Activated CD8-positive, alpha-beta memory T cell treated with anti-CD3 and anti-CD28 coated beads, Interleukin-2, amount 50 U/mL, for 1 hour (primary cell): ENCODE measurements around the gene STRIP1.
"Not testable (repeated sequence)": the region's sequence is repeated elsewhere in the genome, so short reads cannot be mapped to it uniquely, and the experiment has no call there.

Experiments used
- DNase-seq: peaks from one replicate; pipeline ENCODE4 v3.0.0-alpha.2; 2020; ENCODE audit errors: extremely low read depth

The STRIP1 gene

DNA sequence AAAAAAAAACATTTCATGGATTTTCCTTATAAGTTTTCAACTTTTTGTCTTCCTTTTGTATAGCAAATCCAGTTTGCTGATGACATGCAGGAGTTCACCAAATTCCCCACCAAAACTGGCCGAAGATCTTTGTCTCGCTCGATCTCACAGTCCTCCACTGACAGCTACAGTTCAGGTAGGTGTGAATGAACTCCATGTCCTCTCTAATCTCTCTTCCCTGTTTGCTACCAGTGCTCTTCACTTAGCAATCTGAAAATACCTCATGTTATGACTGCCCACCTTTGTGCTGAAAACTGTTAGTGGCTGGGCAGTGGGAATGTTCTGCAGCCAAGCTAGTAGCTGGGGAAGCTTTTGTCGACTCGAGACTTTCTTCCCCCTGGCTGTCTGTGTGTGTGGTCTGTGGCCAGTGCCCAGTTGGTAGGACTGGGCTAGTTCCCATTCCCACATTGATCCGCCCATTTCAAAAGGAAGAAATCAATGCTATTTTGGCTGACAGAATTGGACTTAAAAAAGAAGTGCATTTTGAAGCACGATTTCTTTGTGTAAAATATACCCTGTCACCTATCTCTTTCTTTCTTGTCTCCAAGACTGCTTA, 25.4 kb upstream of the STRIP1 start:
- no peak for DNase-seq

DNA sequence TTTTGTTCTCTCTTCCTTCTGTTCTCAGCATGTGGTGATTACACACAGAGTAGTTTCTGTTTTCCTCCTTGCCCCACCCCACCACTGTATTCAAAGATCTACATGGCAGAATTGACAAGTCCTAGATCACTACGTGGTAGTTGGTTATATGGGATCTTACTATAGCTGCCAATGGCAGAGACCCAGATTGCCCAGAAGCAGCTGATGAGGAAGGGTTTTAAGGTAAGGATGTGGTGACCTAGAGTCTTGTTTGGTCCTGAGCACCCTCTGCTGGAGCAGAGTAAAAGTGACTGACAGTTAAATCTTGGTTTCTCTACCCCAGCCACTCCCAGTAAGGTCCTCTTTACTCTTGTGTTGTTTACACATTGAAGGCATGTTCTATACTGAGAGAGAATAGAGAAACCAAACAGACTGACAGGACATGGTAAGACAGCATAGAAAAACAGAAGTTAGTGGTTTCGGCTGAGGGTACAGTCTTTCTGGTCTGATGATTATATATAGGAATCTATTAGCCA, 22.8 kb upstream of the STRIP1 start:
- DNase-seq = no peak

DNA sequence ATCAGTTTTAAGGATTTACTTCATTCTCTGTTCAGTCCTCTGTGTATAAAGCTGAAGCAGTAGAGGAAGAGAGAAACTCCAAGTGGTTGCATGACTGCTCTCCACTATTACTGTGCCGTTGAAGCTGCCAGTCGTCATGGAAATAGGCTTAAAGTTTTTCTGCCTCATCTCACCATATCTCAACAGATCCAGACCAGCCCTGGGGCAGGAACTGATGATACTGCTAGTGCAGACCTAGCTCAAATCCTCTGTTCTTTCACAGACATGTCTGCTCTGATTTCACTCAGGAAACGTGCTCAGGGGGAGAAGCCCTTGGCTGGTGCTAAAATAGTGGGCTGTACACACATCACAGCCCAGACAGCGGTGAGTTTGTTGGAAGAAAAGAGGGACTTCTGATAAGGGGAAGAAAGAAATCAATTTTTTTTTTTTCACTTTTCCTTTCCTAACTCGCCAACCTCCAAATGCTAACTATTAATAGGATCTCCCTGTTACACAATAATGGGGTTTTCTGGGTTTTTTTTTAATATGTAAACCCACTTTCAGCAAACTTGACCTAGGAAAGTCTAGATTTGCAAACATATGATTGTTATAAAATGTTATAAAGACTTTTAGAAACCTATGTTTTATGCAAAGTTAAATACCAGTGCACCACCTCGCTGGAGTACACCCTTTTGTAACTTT, 22.2 kb upstream of the STRIP1 start:
- no peak for DNase-seq

DNA sequence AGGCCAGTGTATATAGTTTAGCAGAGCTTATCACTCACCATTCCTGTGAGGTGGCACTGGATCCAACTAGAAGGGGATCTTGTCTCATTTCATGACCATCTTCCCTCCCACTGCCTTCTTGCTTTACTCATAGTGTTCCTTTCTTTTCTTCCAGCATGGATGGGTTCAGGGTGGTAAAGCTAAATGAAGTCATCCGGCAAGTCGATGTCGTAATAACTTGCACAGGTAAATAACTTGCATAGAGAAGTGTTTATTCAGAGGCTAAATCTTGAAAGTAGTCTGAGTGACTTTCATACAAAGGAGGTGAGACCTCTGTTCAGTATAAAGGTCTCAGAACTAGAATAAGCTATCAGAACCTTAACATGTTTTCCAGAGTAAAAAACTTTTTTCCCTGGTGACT, 16.6 kb upstream of the STRIP1 start:
- DNase-seq = no peak

DNA sequence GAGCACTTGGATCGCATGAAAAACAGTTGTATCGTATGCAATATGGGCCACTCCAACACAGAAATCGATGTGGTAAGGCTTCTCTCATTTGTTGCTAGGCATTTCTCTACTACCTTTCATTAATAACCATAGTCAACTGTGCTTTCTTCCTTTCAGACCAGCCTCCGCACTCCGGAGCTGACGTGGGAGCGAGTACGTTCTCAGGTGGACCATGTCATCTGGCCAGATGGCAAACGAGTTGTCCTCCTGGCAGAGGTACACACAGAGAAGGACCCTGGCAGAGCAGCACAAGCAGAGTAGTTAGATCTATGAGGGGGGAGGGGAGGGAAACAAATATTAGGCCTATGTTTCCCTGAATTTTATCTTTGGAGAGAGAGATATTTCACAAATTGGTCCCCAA, 16.0 kb upstream of the STRIP1 start:
- no peak for DNase-seq

DNA sequence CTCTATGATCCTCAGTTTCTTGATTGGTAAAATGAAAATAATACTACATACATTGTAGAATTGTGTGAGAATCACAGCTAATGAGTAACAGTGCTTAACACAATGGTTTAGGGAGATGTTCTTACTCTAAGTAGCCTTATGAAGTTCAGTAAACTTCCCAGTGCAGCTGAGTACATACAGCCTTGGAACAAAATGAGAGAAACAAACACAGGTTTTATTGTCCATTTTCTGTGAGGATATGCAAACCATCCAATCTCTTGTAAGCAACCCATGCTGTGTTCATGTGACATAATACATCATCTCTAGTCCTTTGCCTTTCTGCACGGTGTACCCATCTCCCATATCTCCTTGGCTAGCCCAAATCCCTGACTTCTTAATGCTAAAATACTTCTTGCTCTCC, 14.7 kb upstream of the STRIP1 start:
- DNase-seq = no peak

DNA sequence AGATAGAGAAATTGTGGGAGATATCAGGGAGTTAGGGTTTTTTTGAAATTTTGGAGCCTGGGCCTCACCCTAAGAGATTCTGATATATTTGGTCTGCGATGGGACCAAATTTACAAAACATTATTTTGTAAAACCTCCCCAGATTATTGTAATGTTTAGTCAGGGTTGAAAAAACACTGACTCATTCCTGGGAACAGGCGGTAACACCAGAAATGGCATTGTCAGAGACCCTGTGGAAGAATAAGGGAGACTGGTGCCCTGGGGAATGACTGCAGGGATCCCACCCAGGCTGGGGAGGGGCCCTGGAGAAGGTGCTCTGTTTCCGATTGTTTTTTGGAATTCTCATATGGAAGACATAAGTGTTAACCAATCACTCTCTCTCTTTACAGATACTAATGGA, 13.1 kb upstream of the STRIP1 start:
- no peak for DNase-seq

DNA sequence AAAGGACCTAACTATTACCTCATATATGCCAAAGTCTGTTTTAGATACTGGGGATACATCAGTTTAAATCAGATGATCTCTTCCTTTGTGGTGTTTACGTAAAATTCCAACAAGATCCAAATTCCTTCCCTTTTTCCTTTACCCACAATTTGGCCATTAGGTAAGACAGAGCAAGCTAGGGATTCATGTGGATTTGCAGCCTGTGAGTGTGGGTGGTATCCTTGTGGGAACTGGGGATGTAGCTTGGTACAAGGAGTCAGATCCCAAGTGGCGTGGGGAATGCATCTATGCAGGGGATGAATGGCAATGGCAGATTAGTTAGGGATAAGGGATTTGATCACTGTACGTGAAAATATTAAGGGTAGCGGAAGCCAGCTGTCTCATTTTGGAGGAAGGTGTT, 9.8 kb upstream of the STRIP1 start:
- no peak for DNase-seq

DNA sequence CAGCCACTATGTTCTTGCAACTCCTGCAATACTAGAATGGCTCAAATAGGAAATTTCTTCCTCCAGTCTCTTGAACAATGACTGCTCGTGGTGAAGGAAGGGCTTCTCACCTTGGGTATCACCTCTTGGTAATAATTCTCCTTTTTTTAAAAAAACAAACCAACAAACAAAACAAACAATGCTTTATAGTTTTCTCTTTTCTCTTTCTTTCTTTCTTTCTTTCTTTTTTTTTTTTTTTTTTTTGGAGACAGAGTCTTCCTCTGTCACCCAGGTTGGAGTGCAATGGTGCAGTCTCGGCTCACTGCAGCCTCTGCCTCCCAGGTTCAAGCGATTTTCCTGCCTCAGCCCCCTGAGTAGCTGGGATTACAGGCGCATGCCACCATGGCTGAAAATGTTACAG, 3.7 kb upstream of the STRIP1 start:
- not testable (repeated sequence) for DNase-seq

DNA sequence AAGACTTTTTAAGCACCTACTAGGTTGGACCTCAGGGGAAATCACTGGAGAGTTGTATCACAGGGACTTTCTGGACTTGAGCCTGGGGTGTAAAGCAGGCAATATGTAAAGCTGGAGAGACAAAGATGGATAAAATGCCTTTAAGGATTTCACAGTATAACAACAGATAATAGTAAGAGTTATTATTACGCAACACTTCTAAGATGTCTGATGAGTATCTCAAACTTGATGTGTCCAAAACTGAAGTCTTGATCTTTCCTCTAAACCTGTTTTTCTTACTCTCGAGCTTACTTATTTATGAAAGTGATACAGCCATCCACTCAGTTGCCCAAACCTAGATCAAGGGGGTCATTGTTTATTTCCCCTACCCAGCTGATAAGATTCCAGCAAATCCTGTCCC, 2.1 kb upstream of the STRIP1 start:
- DNase-seq = no peak

DNA sequence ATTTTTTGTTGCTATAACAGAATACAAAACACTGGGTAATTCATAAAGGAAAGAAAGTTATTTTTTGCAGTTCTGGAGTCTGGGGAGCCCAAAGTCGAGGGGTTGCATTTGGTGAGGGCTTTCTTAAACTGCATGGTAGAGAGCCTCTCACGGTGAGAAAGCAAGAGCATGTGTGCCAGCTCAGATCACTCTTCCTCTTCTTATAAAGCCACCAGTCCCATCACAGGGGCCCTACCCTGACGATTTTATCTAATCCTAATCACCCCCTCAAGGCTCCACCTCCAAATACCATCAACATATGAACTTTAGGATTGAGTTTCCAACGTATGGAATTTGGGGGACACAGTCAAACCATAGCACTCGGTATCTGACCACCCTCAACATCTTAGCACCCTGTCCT, 1.0 kb upstream of the STRIP1 start:
- no peak for DNase-seq

DNA sequence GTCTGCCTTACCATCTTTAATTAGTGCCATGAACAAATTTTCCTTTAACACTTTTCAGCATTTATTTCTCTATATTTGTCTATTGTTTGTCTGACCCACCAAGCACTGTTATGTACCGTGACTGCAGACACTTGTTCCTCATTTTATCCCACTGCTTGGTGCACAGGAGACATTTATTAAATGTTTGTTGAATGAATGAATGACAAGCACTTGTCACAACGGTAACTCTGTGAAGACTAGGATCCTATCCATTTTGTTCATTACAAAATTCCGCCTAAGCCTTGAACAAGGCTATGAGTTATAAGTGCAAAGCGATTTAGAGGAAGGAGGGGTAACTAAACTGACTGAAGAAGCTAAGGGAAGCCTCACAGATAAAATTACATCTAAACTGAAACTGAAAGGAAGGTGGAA, 379 bp upstream of the STRIP1 start:
- no peak for DNase-seq

DNA sequence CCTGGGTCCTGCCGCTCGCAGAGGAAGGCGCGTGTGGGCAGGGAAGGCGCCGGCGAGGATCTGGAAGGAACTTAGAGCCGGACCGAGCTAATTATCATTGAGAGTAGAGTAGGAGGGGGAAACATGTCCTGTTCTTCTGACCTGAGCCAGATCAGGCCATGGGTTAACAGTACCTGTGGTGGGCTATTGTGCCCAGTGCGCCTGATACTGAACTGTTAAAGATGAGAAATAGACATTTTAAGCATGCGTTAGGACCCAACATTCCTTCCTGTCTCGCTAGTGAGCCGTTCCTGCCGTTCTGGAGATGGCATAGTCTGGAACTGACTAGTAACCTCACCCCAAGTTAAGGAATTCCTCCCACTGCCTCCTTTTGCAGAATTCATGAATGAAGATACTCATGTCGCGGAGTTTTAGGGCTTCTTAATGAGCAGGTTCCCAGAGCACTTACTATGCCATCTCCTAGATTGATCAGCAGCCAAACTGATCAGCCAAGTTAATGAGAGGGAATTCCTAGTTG, 870 bp downstream of the STRIP1 start:
- DNase-seq = no peak

DNA sequence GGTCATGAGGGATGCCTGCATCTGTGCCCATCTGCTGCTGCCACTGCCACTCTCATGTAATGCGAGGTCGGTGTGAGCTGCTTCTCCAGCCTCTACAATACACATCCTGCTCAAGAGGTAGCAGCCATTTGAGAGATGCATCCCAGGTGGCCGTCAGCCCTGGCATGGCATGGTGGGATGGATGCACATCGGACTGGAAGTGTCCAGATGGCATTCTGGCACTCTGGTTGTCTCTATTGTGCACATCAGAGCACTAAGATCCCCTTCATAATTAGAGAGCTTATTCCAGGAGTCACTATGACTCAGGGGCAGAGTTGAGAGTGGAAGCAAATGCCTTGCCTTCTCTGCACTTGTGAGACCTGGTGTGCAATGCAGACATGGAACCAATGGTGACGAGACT, 3.8 kb downstream of the STRIP1 start:
- DNase-seq = no peak

DNA sequence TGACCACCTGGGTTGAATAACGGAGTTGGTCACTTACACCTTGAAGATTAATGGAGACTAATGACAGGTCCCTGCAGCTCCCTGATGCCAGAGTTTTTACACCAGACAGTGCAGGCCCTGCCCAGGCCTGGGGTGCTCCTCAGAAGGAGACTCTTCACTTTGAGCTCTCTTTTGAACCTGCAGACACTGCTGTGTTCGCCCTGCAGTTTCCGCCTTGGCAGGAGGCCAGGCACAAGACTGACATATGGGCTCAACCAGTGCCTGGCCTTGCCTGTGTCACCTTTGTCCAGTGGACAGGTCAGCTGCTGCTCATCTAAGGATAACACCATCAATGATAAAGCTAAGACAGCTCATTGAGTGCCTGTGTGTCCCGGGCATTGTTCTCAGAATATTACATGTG, 5.2 kb downstream of the STRIP1 start:
- no peak for DNase-seq

DNA sequence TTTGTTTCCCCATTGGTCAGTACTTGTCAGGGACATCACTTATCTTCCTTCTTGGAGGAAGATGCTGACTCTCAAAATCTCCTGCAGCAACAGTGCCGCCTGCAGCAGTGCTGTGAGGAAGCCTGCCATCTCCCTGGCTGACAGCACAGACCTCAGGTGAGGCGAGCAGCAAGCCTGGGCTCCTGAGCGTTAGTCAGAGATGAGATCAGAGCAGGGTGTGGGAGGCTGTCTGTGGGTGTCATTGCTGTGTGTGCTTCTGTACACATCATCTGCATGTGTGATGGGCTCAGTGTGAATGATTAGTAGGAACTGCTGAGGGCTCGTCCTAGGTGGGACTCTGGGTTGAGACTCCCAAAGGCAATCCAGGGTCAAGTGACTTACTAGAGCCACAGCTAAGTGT, 6.1 kb downstream of the STRIP1 start:
- no peak for DNase-seq

DNA sequence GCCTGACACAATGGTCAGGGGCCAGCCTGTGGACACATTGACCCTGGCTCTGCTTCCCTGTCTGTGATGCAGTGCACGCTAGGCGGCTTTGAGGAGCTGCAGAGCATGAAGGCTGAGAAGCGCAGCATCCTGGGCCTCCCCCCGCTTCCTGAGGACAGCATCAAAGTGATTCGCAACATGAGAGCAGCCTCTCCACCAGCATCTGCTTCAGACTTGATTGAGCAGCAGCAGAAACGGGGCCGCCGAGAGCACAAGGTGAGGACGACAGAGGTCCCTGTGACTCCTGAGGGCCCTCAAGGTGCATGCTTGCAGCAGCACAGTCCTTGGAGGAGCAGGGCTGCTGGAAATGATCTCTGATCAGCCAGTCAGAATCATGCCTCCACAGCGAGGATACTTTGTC, 8.6 kb downstream of the STRIP1 start:
- no peak for DNase-seq

DNA sequence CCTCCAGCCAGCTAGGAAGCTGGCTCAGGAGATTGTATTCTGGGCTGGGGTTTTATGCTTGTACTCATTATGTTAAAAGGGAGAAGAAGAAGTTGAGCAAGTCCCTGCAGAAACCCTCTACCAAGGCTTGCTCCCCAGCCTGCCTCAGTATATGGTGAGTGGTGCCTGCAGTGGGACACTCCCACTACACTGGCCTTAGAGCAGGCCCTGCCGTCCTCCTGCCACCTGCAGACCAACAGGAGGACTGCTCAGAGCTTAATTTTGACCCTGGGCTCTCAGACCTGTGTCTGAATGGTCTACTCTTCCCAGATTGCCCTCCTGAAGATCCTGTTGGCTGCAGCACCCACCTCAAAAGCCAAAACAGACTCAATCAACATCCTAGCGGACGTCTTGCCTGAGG, 13.0 kb downstream of the STRIP1 start:
- no peak for DNase-seq

DNA sequence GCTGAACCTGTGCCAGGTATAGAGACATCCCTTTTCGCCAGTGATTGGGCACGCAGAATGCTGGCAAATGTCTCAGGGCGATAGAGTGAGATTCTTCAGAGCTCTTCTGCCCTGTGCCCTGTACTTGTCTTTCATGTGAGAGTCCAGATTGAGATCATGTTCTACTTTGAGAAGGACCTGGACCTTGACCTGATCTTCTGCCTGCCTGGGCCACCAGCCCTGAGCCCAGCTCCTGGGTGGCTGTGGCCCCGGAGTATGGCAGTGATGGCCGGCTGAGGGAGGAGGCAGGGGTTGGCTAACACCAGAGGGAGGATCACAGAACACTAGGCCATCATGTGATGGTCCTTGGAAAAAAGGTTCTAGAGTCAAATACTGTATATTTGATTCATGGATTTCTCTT, 13.8 kb downstream of the STRIP1 start:
- DNase-seq = no peak

DNA sequence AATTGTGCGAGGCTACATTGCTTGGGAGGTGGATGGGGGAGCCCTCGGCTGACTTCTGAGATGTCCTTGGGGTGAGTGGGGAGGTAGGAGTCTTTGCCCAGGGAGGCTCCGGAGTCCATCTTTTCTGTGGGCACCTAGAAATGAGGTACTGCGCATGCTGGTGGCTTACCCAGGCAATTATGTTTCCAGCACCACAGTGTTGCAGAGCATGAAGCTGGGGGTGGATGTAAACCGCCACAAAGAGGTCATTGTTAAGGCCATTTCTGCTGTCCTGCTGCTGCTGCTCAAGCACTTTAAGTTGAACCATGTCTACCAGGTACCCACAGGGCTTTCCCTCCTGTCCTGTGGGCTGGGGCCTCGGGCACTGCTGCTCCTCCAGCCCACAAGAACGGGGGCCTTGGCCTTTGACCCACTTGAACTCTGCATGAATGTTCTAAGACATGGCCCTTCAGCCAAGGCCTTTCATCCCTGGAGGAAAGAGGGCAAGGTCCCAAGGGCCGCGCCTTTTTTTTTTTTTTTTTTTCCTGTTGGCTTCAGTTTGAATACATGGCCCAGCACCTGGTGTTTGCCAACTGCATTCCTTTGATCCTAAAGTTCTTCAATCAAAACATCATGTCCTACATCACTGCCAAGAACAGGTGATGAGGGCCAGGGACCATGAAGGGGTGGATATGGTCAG, 14.6 kb downstream of the STRIP1 start:
- DNase-seq = no peak

DNA sequence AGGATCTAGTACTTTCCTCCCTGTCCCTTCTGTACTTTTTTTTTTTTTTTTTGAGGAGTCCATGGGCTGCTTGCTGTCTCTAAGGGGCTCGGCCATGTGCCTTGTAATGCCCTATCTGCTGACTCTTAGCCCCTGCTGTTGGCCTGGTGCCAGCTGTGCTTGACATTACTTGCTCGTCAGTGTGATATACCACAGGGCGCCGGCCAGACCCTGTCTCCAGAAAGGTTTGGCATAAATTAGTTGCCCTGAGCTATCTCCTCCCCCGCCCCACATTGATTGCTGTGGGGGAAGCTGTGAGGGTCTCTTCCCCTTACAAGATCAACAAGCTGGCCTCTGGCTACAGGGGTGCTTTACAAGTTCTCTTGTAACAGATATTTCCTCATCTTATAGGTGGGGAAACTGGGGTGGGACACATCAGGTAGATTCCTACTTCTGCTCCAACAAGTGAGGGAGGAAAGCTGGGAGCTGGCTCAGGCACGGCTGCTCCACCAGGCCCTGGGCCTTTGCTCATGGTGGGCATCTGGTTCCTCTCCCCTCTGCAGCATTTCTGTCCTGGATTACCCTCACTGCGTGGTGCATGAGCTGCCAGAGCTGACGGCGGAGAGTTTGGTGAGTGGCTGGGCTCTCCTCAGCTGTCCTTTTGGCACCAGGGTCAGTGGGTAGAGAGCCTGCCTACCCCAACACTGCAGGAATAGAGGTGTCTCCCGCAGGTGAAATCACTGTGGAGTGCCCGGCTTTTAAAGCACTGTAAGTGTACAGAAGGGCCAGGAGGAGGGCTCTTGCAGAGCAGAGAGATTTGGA, 15.6 kb downstream of the STRIP1 start:
- no peak for DNase-seq

DNA sequence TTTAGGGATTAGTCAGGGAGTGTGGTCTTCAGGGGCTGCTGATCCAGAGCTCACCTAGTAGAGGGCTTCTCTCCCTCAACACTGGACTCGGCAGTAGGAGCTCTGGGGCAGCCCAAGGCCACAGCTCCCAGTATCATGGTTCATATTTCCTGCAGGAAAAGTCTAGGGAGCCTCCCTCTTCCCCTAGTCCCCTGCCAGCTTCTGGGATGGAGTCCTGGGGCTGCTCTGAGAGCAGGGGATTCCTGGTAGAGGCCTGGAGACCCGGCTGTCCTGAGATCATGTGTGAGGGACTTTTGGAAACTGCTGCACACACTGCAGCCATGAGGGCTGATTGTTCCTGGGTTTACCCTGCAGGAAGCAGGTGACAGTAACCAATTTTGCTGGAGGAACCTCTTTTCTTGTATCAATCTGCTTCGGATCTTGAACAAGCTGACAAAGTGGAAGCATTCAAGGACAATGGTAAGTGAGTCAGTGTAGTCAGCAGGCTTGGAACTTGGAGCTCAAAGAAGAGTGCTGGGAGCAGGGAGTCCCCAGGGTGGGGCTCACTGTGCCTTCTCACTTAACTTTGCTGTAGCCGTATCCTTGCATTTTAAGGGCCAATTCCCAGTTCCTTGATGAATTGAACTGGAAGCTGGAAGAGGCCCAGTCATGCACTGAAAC, 16.3 kb downstream of the STRIP1 start:
- DNase-seq = no peak
